ENCODE measurements around the gene CCDC192. TPM values are rescaled to one million over a fixed set of nuclear protein-coding genes. Genes with fewer than 3 reads are reported as not detected.

The CCDC192 gene
- total RNA-seq, 1 donor from 2014 or later, result not detected

DNA sequence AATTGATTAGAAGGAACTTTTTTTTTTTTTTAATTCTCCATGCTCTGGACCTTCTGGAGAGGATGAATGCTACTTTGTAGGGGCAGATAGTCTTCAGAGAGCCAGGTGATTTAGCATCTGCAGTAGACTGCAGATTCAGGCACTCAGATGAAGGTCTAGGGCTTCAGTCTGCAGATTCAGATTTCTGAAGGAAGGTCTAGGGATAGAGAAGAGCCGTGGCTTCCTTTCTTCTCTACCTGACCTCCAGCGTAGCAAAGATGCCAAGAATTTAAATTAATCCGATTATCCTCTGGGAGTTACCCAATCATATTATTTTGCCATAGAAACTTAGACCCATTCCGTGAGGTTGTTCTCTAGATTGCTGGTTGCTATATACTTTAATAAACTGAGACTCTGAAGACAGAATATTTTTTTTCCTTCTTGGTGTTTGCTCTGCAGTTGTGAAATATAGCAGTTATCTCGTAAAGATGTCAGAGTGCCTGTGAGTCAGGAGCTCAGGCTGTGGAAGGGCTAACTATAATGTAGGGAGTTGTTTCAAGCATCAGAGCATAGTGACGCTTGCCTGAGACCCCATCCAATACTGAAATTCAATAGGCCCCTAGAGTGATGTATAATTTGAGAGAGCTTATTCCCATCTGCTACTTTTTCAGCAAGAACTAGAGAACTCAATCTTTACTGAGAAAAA is 247.7 kb downstream of the CCDC192 start:
- TF ChIP-seq, protein P1, sequence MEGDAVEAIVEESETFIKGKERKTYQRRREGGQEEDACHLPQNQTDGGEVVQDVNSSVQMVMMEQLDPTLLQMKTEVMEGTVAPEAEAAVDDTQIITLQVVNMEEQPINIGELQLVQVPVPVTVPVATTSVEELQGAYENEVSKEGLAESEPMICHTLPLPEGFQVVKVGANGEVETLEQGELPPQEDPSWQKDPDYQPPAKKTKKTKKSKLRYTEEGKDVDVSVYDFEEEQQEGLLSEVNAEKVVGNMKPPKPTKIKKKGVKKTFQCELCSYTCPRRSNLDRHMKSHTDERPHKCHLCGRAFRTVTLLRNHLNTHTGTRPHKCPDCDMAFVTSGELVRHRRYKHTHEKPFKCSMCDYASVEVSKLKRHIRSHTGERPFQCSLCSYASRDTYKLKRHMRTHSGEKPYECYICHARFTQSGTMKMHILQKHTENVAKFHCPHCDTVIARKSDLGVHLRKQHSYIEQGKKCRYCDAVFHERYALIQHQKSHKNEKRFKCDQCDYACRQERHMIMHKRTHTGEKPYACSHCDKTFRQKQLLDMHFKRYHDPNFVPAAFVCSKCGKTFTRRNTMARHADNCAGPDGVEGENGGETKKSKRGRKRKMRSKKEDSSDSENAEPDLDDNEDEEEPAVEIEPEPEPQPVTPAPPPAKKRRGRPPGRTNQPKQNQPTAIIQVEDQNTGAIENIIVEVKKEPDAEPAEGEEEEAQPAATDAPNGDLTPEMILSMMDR (IDR thresholded peaks at IDR 0.05), result no peak
- no peaks in the 10 kb centered on the region for H3K27me3 Mint-ChIP-seq (ENCODE audit: low read depth)
- H3K9me3 Mint-ChIP-seq (ENCODE audit: low read depth), result peaks cover 5% of the 10 kb centered on the region
- H3K4me1 Mint-ChIP-seq (ENCODE audit: low read depth), result no peaks in the 10 kb centered on the region
- DNase-seq (ENCODE audit: low spot score), result no peak
- H3K4me3 Mint-ChIP-seq (ENCODE audit: unreplicated experiment), result no peak overlapping the region
- H3K27ac Mint-ChIP-seq (ENCODE audit: unreplicated experiment), result no peak overlapping the region
- peaks cover 5% of the 10 kb centered on the region for H3K36me3 Mint-ChIP-seq (ENCODE audit: low read depth)

DNA sequence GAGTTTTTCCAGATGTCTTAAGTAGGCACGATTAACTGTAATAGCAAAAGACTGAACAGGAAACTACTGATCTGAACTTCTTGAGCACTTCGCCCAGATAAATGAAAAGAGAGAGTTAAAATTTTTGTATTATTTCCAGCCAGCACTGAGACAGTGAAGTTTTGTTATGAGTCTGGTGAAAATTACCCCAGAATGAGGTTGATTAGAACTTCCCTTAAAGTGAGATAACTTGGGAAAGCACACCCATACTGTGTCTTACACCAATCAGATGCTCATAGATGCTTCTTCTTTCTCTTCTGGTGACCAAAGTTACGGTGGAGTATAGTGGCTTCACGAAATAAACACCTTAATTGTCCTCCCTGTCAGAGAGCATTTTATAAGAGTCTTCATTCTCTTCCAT is 248.6 kb downstream of the CCDC192 start:
- peaks cover 5% of the 10 kb centered on the region for H3K9me3 Mint-ChIP-seq (ENCODE audit: low read depth)
- H3K4me1 Mint-ChIP-seq (ENCODE audit: low read depth), result no peaks in the 10 kb centered on the region
- peaks cover 5% of the 10 kb centered on the region for H3K36me3 Mint-ChIP-seq (ENCODE audit: low read depth)
- TF ChIP-seq, protein P1 (IDR thresholded peaks at IDR 0.05), result no peak
- no peaks in the 10 kb centered on the region for H3K27me3 Mint-ChIP-seq (ENCODE audit: low read depth)
- H3K27ac Mint-ChIP-seq (ENCODE audit: unreplicated experiment), result no peak overlapping the region
- DNase-seq (ENCODE audit: low spot score), result no peak
- no peak overlapping the region for H3K4me3 Mint-ChIP-seq (ENCODE audit: unreplicated experiment)

DNA sequence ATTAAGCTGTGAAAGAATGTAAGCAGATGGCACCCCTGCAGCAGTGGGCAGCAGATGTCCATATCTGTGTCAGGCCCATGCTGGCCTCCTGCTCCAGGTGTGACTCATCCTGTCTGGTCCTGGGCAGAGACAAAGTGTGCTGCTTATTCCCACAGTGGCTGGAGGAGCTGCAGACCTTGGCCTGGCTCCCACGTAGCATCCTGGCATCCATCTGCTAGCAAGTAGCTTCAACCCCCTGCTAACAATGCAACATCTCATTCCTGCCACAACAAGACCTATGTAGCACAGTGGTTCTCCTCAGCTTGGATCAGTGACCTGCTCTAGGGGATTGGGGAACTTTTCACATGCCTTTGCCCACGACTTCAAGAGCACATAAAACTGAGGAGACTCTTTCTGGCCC is 254.0 kb downstream of the CCDC192 start:
- Mint-ChIP-seq H3K27ac (ENCODE audit: unreplicated experiment) (no peak overlapping the region), H3K4me1 (ENCODE audit: low read depth) (peaks cover 37% of the 10 kb centered on the region), H3K27me3 (ENCODE audit: low read depth) (no peaks in the 10 kb centered on the region), H3K9me3 (ENCODE audit: low read depth) (peaks cover 5% of the 10 kb centered on the region), H3K4me3 (ENCODE audit: unreplicated experiment) (no peak overlapping the region), H3K36me3 (ENCODE audit: low read depth) (peaks cover 4% of the 10 kb centered on the region)
- TF ChIP-seq, protein P1 (IDR thresholded peaks at IDR 0.05), result peak; percentile 40
- DNase-seq (ENCODE audit: low spot score), result no peak

DNA sequence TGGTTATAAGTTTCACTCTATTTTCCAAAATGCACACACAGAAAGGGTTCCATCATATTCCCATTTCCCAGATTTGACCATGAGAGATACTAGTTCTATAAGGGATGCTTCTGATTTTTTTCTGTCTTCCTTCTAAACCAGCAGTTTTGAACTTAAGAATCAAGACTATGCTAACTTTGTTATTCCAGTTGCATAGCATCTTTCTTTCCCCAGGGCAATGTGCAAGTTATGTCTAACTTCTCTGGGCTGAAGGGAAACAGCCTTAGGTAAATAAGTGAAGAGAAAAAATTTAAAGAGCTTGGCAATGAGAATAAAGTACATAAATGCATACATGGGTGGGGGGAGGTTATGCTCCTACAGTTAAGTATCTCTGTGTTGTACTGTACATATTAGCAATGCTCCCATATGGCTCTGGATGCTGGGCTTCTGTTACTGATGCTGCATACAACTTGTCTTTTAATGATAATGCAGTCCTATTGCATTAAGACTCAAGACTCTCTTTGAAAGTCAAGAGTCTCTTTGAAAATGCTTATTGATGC is 254.6 kb downstream of the CCDC192 start:
- no peak for DNase-seq (ENCODE audit: low spot score)
- TF ChIP-seq, protein P1 (IDR thresholded peaks at IDR 0.05), result no peak
- Mint-ChIP-seq H3K27ac (ENCODE audit: unreplicated experiment) (no peak overlapping the region), H3K36me3 (ENCODE audit: low read depth) (peaks cover 4% of the 10 kb centered on the region), H3K27me3 (ENCODE audit: low read depth) (no peaks in the 10 kb centered on the region), H3K4me3 (ENCODE audit: unreplicated experiment) (no peak overlapping the region), H3K4me1 (ENCODE audit: low read depth) (peaks cover 37% of the 10 kb centered on the region), H3K9me3 (ENCODE audit: low read depth) (peaks cover 5% of the 10 kb centered on the region)

GRCh38 chr5:127958421-127959011 is 255.3 kb downstream of the CCDC192 start:
- Mint-ChIP-seq H3K27me3 (ENCODE audit: low read depth) (no peaks in the 10 kb centered on the region), H3K9me3 (ENCODE audit: low read depth) (peaks cover 5% of the 10 kb centered on the region), H3K27ac (ENCODE audit: unreplicated experiment) (no peak overlapping the region), H3K4me3 (ENCODE audit: unreplicated experiment) (no peak overlapping the region), H3K36me3 (ENCODE audit: low read depth) (peaks cover 4% of the 10 kb centered on the region), H3K4me1 (ENCODE audit: low read depth) (peaks cover 37% of the 10 kb centered on the region)
- TF ChIP-seq, protein P1 (IDR thresholded peaks at IDR 0.05), result no peak
- DNase-seq (ENCODE audit: low spot score), result no peak

Data from chondrocyte (in vitro differentiated cells).